ENCODE data around the gene USP15.

The USP15 gene

DNA sequence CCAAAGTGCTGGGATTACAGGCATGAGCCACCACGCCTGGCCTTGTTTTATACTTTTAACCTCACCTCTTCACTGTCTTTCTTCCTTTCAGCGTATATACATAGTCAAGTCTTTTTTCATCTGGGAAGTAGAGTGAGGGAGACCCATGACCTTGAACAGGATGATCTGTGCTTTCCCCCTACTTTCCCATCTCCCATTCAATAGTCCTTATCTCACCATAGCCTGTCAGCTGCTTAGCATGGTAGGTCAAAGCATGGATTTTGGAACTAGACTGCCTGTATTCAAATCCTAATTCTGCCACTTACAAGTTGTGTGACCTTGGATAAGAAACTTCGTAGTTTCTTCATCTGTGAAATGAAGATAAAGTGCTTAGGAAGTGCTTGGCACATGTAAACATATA, 110.0 kb downstream of the USP15 start:
- no peak for DNase-seq (ENCODE audit: low spot score)

DNA sequence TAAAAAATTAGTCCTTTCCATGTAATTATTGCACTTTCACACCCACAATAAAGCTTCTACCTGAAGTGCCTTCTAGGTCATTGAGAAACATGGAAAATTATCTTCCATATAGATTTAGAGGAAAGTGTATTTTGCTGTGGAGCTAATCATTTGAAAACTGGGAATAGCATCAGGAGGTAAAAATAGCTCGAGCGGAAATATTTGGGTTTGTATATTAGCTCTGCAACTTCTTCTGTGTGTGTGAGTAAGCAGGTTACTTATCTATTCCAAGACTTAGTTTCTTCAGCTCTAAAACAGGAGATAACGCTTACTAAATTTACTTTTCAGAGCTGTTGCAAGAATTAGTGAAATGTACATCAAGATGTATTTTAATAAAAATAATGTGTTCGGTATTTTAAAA, 111.5 kb downstream of the USP15 start:
- DNase-seq (ENCODE audit: low spot score): no peak

DNA sequence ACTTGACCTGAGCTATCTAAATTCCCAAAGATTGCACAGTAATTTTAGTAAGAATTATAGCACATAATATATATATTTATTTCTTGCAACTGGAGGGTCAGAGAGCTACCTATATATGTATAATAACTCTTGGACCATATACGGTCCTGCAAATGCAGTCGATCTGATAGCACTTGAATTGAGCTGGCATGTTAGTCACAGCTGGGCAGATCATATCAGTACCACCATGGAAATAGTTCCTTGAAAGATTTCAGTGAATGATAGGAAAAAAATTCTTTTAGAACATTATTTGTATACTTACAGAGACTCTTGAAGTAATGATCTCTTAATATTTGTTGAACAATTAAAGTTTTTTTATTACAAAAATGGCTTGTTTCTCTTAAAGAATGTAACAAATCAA, 111.9 kb downstream of the USP15 start:
- no peak for DNase-seq (ENCODE audit: low spot score)

DNA sequence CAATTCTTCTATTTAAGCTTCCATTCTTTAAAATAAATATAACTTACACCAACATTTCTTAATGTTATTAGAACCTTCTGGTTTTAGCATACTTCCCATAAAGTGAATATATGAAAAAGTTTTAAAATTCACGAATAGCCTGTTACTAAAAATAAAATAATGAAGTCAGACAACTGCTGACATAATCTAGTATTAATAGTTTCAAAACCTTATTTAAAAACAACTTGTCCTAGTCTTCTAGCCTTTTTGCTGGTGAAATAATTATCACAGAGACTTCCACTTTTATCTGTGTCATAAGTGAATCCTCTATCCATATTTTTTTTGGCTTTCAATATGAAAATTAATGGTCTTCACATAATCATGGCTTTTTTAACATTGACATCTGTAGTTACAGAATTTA, 112.6 kb downstream of the USP15 start:
- DNase-seq (ENCODE audit: low spot score): no peak

DNA sequence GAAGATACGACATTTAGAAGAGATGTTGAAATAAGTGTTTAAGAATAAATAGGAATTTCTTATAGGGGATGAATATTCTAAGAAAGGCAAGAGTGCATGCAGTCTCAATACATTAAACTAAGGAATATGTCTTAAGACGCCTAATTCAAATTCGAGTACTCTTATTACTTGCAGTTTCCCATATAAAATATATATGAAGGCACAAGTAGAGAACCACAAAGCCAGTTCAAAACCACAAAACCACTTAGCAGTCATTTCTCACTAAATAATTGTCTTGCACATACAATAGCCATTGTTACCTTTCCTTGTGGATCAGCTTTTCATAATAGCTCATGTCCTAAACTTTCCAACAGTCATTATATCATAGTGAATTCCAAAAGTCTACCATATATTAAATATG, 115.4 kb downstream of the USP15 start:
- DNase-seq (ENCODE audit: low spot score): no peak

DNA sequence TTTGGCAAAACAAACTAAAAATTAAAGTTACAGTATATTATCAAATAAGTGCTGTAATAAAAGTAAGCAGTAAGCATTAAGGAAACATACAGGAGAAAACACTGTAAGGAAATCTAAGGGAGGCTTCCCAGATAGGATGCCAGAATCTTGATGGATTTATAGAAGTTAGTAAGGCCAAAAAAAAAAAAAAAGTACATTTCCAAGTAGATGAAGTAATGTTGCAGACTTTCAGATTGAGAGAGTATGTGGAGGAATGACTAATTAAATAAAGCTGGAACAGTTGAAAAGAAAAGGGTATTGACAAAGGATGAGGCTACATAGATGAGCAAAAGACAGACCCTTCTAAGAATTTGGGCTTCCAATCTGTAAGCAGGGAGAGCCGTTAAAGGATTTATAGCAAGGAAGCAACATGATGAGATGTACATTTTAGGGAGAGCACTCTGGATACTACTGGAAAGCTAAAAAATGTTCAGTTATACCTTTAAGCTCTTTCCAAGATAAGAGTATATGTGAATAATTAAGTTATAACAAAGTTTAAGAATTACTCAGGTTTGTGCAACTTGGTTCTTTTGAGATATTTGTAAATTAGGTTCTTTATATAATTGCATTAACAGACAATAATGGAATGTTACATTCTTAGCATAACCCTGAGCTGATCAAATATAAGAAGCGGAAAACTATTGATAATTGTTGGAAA, 119.0 kb downstream of the USP15 start:
- DNase-seq (ENCODE audit: low spot score): no peak

DNA sequence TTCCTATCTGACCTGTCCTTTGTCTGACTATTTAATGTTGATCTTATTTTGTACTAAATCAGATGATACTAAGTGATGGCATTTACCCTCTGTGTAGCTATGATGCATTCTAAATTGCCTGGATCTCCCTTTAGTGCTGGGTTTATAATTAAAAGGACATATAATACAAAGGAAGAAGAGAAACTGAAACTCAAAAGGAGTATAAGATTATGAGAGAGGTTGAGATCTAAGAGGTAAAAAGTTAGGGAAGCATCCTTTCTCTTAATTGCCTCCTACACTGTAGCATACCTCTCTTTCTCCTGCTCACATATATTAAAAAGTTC, 119.5 kb downstream of the USP15 start:
- DNase-seq (ENCODE audit: low spot score): no peak

DNA sequence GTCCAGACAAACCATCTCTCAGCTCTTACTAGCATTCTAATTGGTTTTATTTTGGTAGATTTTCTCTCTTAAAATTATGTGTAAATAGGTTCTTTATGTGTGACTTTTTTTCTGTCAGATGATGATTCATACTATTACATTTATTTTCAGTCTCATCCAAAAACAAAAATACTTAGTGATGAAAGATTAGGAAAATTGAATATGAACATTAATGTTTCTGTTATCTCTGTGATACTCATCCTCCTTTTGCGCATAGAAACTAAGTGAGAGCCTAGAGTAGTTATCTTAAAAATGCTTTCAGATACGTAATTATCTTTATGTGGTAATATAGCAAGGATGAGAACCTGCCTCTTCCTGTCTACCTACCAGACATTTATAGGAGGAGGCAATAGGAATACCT, 122.3 kb downstream of the USP15 start:
- no peak for DNase-seq (ENCODE audit: low spot score)

DNA sequence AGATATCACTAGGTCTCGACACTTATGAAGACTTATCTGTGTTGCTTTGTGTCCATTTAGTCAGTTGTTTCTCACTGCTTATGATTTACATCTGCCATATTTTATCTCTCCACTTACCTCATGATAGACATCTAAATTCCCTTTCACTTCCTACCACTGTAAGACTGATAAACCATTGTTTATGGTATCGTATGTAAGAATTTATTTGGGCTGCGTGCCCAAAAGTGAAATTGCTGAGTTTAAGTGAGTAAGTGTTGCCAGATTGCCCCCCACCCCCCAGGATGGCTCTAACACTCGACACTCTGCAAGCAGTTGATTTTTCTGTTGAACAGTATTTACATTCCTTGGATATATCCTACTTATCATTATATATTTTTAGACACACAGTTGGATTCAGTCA, 136.5 kb downstream of the USP15 start:
- no peak for DNase-seq (ENCODE audit: low spot score)

DNA sequence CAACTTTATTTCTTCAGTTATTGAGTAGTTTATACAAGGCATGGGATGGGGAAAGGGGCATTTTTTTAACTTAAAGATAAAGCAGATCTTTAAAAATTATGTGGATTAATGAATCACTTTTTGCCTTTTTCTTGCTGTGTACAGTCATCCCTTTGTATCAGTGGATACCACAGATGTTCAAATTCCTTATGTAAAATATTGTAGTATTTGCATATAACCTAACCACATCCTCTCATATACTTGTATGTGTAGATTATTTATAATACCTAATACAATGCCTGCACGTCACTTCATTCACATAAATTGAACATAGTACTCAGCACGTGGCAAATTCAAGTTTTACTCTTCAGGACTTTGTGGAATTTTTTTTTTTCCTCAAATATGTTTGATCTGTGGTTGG, 139.9 kb downstream of the USP15 start:
- DNase-seq (ENCODE audit: low spot score): no peak

DNA sequence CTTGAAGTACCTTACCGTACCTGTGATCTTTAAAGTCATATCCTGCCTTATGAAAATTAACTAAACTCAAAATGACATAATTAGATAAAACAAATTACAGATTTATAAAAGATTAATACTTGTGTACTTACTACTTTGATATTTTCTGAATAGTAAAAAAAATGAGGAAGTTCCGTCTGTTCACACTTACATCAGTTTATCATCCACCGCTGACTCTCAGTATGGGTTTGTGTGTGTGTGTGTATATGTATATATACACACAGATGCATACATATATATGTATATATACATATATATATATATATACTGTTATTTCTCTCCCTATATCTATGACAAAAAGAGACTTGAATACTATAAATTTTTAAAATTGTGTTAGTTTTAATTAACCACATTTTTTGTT, 141.4 kb downstream of the USP15 start:
- no peak for DNase-seq (ENCODE audit: low spot score)

DNA sequence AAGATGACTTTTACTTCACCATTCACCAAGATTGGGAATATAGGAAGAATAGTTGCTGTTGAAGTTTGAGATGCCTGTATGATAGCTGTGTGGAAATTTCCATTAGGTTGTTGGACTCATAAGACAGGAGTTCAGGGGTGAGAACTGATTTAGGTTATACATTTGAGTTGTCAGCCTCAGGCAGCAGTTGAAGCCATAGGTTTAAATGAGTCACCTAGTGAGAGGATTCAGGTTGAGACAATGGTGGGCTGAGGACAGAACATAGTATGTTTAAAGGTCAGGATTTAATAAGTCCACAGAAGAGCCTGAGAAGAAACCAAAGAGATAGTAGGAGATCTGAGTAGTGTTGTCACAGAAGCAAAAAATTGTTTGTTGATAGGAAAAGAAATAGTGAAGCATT, 142.8 kb downstream of the USP15 start:
- DNase-seq (ENCODE audit: low spot score): no peak

DNA sequence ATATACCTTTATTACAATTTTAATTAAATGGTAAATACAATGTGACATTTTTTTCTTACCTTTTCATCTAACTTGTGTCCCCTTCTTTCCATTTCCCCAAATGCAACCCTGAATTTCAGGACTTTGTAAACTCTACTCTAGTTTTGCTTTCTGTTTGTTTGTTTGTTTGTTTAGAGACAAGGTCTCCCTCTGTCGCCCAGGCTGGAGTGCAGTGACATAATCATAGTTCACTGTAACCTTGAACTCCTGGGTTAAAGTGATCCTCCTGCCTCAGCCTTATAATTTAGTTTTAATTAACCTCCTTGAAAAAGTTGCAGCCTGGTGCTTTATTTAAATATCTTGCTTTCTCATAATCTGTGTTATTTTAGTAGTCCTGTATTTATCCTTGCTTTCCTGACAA, 147.4 kb downstream of the USP15 start:
- no peak for DNase-seq (ENCODE audit: low spot score)

DNA sequence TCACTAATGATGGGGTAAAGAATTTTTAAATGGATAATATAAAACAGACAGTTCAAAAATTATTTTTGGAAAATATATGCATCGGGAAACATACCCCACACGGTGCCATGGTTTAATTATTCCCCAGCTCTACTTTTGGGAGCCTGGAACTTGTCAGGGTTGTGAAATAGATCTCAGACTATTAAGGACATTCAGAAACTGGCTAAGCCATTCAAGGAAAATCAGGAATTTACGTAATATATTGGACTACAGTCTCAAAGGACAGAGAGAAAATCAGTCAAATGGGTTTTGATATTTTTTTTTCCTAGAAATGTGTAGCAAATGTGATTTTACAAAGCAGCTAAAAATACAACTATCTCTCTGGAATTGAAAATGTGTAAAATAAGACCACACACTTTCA, 148.9 kb downstream of the USP15 start:
- DNase-seq (ENCODE audit: low spot score): no peak

DNA sequence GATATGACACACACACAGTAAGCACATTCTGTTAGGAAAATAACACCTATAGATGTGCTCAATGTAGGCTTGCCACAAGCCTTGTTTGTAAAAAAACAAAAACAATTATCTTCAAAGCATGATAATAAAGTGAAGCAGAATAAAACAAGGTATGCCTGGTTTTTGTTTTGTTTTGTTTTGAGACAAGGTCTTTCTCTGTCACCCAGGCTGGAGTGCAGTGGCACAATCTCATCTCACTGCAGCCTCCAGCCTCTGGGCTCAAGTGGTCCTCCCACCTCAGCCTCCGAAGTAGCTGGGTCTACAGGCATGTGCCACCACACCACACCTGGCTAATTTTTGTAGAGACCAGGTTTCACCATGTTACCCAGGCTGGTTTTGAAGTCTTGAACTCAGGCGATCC, 154.0 kb downstream of the USP15 start:
- no peak for DNase-seq (ENCODE audit: low spot score)

DNA sequence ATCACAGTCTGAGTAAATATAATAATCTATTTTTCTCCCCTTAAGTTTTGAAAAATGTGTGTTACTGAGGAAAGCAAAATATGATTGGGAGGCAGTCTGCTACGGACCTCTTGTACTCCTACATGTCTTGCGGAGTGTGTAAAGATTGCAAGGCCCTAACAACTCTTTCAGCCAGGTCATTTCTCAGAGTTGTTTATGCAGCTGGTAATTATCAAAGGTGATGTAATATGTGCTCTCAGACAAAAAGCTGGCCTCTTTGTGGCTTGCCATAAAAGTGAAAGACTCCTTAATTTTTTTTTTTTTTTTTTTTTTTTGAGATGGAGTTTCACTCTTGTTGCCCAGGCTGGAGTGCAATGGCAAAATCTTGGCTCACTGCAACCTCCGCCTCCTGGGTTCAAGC, 165.9 kb downstream of the USP15 start:
- DNase-seq (ENCODE audit: low spot score): no peak

DNA sequence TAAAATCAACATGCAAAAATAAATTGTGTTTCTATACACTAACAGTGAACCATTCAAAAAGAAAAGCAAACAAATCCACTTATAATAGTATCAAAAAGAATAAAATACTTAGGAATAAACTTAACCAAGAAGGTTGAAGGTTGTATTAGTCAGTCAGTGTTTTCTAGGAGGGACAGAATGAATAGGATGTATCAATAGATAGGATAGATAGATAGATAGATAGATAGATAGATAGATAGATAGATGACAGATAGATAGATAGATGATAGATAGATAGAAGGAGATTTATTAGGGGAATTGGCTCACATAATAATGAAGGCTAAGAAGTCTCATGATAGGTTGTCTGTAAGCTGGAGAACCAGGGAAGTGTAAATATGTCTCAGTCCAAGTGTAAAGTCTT, 169.3 kb downstream of the USP15 start:
- DNase-seq (ENCODE audit: low spot score): no peak

DNA sequence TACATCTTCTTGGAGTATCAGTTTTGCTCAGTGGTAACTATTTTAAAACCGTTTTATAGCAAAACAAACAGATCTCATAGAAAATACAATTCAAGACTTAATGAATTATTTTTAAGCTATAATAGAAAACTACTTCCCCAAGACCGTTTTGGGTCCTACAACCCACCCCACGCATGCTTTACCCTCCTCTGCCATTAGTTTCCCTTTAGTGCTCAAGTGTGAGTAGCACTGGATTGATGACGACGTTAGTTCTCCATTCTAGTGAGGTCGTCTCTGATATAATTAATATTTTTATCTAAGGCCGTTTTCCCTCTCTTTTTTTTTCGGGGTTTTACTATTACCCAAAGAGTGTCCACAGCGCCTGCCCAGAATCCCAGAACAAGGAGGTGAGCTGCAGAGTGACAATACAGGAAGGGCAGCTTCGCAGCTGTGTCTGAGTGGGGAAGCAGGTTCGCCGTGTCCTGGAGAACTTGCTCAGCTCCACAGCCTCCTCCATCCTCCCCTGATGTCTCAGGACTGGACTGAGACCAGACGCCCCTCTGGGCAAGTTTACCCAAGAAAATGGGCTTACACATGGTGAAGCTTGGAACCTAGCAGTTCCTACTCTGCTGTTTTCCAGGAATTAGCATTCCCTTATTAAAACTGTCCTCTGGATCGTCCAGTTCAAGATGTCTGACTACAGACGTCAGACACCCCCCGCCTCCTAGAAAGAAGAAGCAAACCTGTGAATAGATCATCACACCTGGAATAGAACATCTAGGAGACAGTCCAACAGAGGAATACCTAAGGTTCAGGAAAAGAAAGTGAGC, 174.5 kb downstream of the USP15 start:
- DNase-seq (ENCODE audit: low spot score): peak; percentile 2

DNA sequence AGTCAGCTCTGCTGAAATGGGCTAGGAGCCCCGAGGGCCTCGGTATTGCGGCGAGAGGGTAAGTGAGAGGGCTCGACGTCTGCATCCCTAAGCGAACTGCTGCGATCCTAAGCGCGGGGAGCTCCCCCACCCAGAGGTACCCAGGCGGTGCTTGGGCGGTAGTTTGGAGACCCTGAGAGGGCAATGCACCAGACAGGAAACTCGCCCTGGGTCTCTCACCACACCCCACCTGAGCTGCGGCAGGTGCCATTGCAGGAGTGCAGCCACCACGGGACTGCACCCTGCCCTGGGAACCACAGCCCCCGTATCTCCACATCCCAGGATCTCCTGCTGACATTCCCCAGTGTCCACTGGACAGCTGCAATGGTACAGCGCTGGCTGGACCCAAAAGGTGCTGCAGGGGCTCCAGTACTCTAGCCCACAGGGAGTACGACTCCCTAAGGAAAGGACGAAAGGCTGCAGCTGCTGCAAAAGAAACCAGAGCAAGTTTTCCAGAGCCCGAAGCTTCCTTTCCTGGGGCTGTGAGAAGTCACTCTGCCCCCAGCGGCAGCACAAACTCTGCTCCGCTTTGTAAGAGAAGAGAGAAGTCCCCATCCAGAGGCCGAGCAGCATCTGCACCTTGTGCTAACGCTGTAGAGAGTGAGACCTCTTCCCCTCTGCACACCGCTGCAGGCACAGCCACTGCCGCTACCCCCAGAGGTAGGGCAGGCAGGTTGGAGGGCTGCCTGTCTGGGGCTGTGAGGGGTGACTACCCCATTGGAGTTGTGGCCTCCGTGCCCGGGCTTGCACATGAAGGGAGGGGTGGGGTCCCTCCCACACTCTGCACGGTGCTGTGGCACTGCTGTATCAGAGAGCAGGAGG, 175.3 kb downstream of the USP15 start:
- peak; percentile 69 for DNase-seq (ENCODE audit: low spot score)

DNA sequence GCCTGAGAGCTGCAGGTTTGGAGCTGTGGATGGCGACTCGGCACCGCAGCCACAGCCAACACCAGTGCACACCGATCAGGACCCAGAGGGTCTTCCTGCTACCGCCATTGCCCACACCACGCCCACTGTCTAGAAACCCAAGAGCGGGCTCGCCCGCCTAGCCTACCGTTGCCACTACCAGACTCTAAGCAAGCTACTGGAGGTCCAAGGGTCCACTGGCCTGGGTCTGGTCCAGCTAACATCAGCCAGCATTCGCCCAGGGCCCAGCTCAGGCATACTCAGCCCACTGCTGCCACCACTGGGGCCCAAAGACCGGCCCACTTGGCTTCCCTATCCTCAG, 175.9 kb downstream of the USP15 start:
- DNase-seq (ENCODE audit: low spot score): no peak

DNA sequence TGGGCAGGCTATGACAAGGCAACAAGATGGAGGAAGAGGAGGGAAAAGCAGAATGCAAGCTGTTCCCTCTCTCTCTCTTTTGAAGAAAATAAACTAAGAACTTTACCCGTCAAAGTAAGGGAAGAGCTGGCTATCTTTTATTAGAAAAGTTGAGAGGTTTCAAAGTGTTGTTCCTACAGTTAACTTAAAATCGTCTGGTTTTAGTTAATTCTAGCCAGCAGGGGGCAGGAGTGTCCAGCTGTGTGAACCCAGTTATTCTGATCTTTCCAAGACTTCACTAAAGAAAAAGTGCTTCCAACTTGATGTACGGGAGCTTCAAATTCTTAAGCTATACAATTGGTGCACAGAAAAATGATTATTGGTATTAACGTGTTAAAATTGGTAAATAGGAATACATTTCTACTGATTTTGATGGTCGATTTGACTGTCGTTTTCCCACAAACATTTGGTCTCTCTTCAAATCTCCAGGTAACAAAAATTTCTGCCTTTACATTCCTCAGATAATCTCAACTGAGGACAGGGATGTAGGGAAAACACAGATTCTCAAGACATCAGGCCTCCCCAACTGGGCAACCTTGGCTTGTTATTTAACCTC, 178.0 kb downstream of the USP15 start:
- peak; percentile 71 for DNase-seq (ENCODE audit: low spot score)

DNA sequence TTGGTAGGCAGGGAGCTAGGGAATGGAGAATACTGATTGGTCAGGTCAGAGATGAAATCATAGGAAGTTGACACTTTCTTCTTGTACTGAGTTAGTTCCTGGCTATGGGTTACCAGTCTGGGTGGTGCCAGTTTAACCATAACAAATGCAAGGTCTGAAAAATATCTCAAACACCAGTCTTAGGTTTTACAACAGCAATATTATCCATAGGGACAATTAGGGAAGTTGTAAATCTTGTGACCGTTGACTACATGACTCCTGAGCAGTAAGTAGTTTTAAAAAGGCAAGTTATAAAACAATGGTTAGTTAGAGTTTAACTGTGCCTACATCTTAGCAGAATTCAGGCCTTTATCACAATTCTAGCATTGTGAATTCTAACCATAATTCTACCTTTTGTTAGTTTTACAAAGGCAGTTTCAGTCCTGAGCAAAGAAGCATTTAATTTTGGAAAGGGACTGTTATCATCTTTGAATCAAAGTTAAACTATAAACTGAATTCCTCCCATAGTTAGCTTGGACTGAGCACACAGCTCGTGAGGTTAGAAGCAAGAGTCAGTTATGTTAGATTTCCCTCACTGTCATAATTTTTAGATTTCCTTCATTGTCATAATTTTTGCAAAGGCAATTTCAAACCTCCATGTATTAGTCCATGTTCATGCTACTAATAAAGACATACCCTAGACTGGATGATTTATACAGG, 186.7 kb downstream of the USP15 start:
- no peak for DNase-seq (ENCODE audit: low spot score)

Data from Ammon's horn (tissue), 1 donor.